Breast epithelium (tissue), 3 donors: Measurements from ENCODE around the gene MCM5.

Source experiments
- POLR2A ChIP-seq: fragments of 450-650 bp; IDR thresholded peaks from one replicate; pipeline ENCODE4 v1.6.1; 2016; ENCODE audit warnings: antibody characterized with exemption, mild to moderate bottlenecking, moderate library complexity
- POLR2AphosphoS5 ChIP-seq, 3 donors: sonication (generic); formaldehyde crosslinking; IDR thresholded peaks; one replicate each; pipeline ENCODE4 v1.6.1; 2017; ENCODE audit warnings: antibody characterized with exemption in 3 of 3
- TF ChIP-seq, protein P1 (sequence below), 3 donors: fragments of 450-650 bp; IDR thresholded peaks; one replicate each; pipeline ENCODE4 v1.5.1; 2016 to 2017; ENCODE audit warnings: antibody characterized with exemption in 3 of 3, mild to moderate bottlenecking in 3 of 3, moderate library complexity in 3 of 3

- TF ChIP-seq, protein P1, sequence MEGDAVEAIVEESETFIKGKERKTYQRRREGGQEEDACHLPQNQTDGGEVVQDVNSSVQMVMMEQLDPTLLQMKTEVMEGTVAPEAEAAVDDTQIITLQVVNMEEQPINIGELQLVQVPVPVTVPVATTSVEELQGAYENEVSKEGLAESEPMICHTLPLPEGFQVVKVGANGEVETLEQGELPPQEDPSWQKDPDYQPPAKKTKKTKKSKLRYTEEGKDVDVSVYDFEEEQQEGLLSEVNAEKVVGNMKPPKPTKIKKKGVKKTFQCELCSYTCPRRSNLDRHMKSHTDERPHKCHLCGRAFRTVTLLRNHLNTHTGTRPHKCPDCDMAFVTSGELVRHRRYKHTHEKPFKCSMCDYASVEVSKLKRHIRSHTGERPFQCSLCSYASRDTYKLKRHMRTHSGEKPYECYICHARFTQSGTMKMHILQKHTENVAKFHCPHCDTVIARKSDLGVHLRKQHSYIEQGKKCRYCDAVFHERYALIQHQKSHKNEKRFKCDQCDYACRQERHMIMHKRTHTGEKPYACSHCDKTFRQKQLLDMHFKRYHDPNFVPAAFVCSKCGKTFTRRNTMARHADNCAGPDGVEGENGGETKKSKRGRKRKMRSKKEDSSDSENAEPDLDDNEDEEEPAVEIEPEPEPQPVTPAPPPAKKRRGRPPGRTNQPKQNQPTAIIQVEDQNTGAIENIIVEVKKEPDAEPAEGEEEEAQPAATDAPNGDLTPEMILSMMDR (IDR thresholded peaks at IDR 0.05), result no peak
- TF ChIP-seq POLR2A, result no peak
- TF ChIP-seq POLR2AphosphoS5 (IDR thresholded peaks at IDR 0.05), result no peak
Observed at GRCh38 chr22:35379146-35379993, 20.6 kb upstream of the MCM5 start.
